ENCODE data around the gene C22orf23. TPM values are rescaled to one million over a fixed set of nuclear protein-coding genes. Genes with fewer than 3 reads are reported as not detected.
A peak's percentile ranks its signal among the peaks of the same experiment; 100 is the strongest.

The C22orf23 gene
- total RNA-seq, 1 donor from 2014 or later: not detected

- Histone ChIP-seq H3K27me3 (ENCODE audit: insufficient read depth, low read length) (no peaks in the 10 kb centered on the region), H3K9ac (ENCODE audit: low read length) (no peak overlapping the region), H3K36me3 (ENCODE audit: insufficient read depth, low read length) (no peaks in the 10 kb centered on the region), H3K4me1 (ENCODE audit: insufficient read depth, low read length) (peaks cover 11% of the 10 kb centered on the region), H3K4me2 (ENCODE audit: low read length) (no peak overlapping the region), H2AFZ (ENCODE audit: low read depth, low read length) (peak overlapping the region; percentile 6), H3K4me3 (ENCODE audit: insufficient read depth, low read depth, low read length) (no peak overlapping the region), H3K79me2 (ENCODE audit: insufficient read depth, low read length) (no peaks in the 10 kb centered on the region), H3K27ac (ENCODE audit: low read depth, low read length) (no peak overlapping the region), H3K9me3 (ENCODE audit: insufficient read depth, low read depth, low read length) (no peaks in the 10 kb centered on the region), H4K20me1 (ENCODE audit: insufficient read depth, low read length) (no peaks in the 10 kb centered on the region)
- Mint-ChIP-seq H3K27me3 (ENCODE audit: low read depth, unreplicated experiment) (no peaks in the 10 kb centered on the region), H3K27ac (ENCODE audit: unreplicated experiment) (peak overlapping the region; percentile 89), H3K9me3 (ENCODE audit: unreplicated experiment) (no peaks in the 10 kb centered on the region), H3K36me3 (ENCODE audit: low read depth, unreplicated experiment) (peaks cover 4% of the 10 kb centered on the region), H3K4me1 (ENCODE audit: low read depth, unreplicated experiment) (peaks cover 44% of the 10 kb centered on the region), H3K4me3 (ENCODE audit: unreplicated experiment) (peak overlapping the region; percentile 50)
- no peak for TF ChIP-seq CTCF (IDR thresholded peaks at IDR 0.05; ENCODE audit: insufficient read depth, low read depth, low read length)
- no peak for TF ChIP-seq EZH2 (IDR thresholded peaks at IDR 0.05; ENCODE audit: insufficient read depth, low read length)
- no peak for DNase-seq (ENCODE audit: low read depth)
- no peak for FAIRE-seq
Observed at GRCh38 chr22:37898441-37899181, 54.8 kb downstream of the C22orf23 start.

GRCh38 chr22:37897807-37898206 lies 55.6 kb downstream of the C22orf23 start:
- Histone ChIP-seq H3K27me3 (ENCODE audit: insufficient read depth, low read length) (no peaks in the 10 kb centered on the region), H3K79me2 (ENCODE audit: insufficient read depth, low read length) (no peaks in the 10 kb centered on the region), H3K4me1 (ENCODE audit: insufficient read depth, low read length) (peaks cover 13% of the 10 kb centered on the region), H2AFZ (ENCODE audit: low read depth, low read length) (no peak overlapping the region), H3K9ac (ENCODE audit: low read length) (no peak overlapping the region), H3K36me3 (ENCODE audit: insufficient read depth, low read length) (no peaks in the 10 kb centered on the region), H3K4me2 (ENCODE audit: low read length) (no peak overlapping the region), H3K27ac (ENCODE audit: low read depth, low read length) (no peak overlapping the region), H3K4me3 (ENCODE audit: insufficient read depth, low read depth, low read length) (no peak overlapping the region), H3K9me3 (ENCODE audit: insufficient read depth, low read depth, low read length) (no peaks in the 10 kb centered on the region), H4K20me1 (ENCODE audit: insufficient read depth, low read length) (no peaks in the 10 kb centered on the region)
- FAIRE-seq (no peak), DNase-seq (ENCODE audit: low read depth) (no peak)
- Mint-ChIP-seq H3K36me3 (ENCODE audit: low read depth, unreplicated experiment) (peaks cover 4% of the 10 kb centered on the region), H3K9me3 (ENCODE audit: unreplicated experiment) (no peaks in the 10 kb centered on the region), H3K27ac (ENCODE audit: unreplicated experiment) (peak overlapping the region; percentile 15), H3K4me3 (ENCODE audit: unreplicated experiment) (no peak overlapping the region), H3K27me3 (ENCODE audit: low read depth, unreplicated experiment) (no peaks in the 10 kb centered on the region), H3K4me1 (ENCODE audit: low read depth, unreplicated experiment) (peaks cover 48% of the 10 kb centered on the region)
- TF ChIP-seq EZH2 (IDR thresholded peaks at IDR 0.05; ENCODE audit: insufficient read depth, low read length) (no peak), CTCF (IDR thresholded peaks at IDR 0.05; ENCODE audit: insufficient read depth, low read depth, low read length) (no peak)

- H4K20me1 ChIP-seq (ENCODE audit: insufficient read depth, low read length): no peaks in the 10 kb centered on the region
- Mint-ChIP-seq H3K27ac (ENCODE audit: unreplicated experiment) (peak overlapping the region; percentile 75), H3K4me3 (ENCODE audit: unreplicated experiment) (peak overlapping the region; percentile 1), H3K27me3 (ENCODE audit: low read depth, unreplicated experiment) (no peaks in the 10 kb centered on the region), H3K36me3 (ENCODE audit: low read depth, unreplicated experiment) (peaks cover 9% of the 10 kb centered on the region), H3K4me1 (ENCODE audit: low read depth, unreplicated experiment) (peaks cover 52% of the 10 kb centered on the region), H3K9me3 (ENCODE audit: unreplicated experiment) (no peaks in the 10 kb centered on the region)
- H3K9ac ChIP-seq (ENCODE audit: low read length): no peak overlapping the region
- no peaks in the 10 kb centered on the region for H3K9me3 ChIP-seq (ENCODE audit: insufficient read depth, low read depth, low read length)
- H3K4me2 ChIP-seq (ENCODE audit: low read length): no peak overlapping the region
- FAIRE-seq (no peak), DNase-seq (ENCODE audit: low read depth) (no peak)
- no peak overlapping the region for H3K27ac ChIP-seq (ENCODE audit: low read depth, low read length)
- H3K4me1 ChIP-seq (ENCODE audit: insufficient read depth, low read length): peaks cover 14% of the 10 kb centered on the region
- no peak overlapping the region for H3K4me3 ChIP-seq (ENCODE audit: insufficient read depth, low read depth, low read length)
- no peak overlapping the region for H2AFZ ChIP-seq (ENCODE audit: low read depth, low read length)
- H3K79me2 ChIP-seq (ENCODE audit: insufficient read depth, low read length): no peaks in the 10 kb centered on the region
- no peaks in the 10 kb centered on the region for H3K27me3 ChIP-seq (ENCODE audit: insufficient read depth, low read length)
- no peaks in the 10 kb centered on the region for H3K36me3 ChIP-seq (ENCODE audit: insufficient read depth, low read length)
- TF ChIP-seq CTCF (IDR thresholded peaks at IDR 0.05; ENCODE audit: insufficient read depth, low read depth, low read length) (no peak), EZH2 (IDR thresholded peaks at IDR 0.05; ENCODE audit: insufficient read depth, low read length) (no peak)
Observed at GRCh38 chr22:37896939-37897338, 56.5 kb downstream of the C22orf23 start.

Data from astrocyte (in vitro differentiated cells and primary cell).